Small intestine (tissue), 7 donors: ENCODE results near the gene KCTD14. TPM values are rescaled to one million over a fixed set of nuclear protein-coding genes. Genes with fewer than 3 reads are reported as not detected.
"Not testable (repeated sequence)": the region's sequence is repeated elsewhere in the genome, so short reads cannot be mapped to it uniquely, and the experiment has no call there.

Source experiments
- DNase-seq, 2 donors: peaks; one replicate each; pipeline versions ENCODE4 v3.0.0 to v3.0.0-alpha.2; 2013
- FAIRE-seq: peaks from 2 replicates; lab custom pipeline; 2012; peaks lifted over from hg19 to GRCh38; lab: Jason Lieb, UNC
- H3K27ac ChIP-seq, 3 donors: one replicate each; pipeline ENCODE4 v1.5.1; 2013; ENCODE audit warnings: low read length in 2 of 3, mild to moderate bottlenecking in 2 of 3, control low read depth in 1 of 3, inconsistent platforms in 1 of 3, low read depth in 1 of 3, moderate library complexity in 1 of 3
- H3K27me3 ChIP-seq, 3 donors: one replicate each; pipeline ENCODE4 v1.6.1; 2013; ENCODE audit warnings: low read length in 3 of 3, inconsistent platforms in 1 of 3; ENCODE audit not compliant: control insufficient read depth in 3 of 3, insufficient read depth in 3 of 3
- H3K36me3 ChIP-seq, 3 donors: one replicate each; pipeline ENCODE4 v1.6.1; 2013; ENCODE audit warnings: low read length in 3 of 3, inconsistent platforms in 1 of 3, low read depth in 1 of 3, mild to moderate bottlenecking in 1 of 3, moderate library complexity in 1 of 3; ENCODE audit not compliant: control insufficient read depth in 3 of 3, insufficient read depth in 2 of 3
- H3K4me1 ChIP-seq, 3 donors: one replicate each; pipeline ENCODE4 v1.6.1; 2013; ENCODE audit warnings: low read length in 2 of 3, inconsistent platforms in 1 of 3, low read depth in 1 of 3, mild to moderate bottlenecking in 1 of 3, moderate library complexity in 1 of 3; ENCODE audit not compliant: control insufficient read depth in 3 of 3, insufficient read depth in 2 of 3
- H3K4me3 ChIP-seq, 3 donors: one replicate each; pipeline ENCODE4 v1.5.1; 2013; ENCODE audit warnings: low read length in 3 of 3, control low read depth in 1 of 3, inconsistent platforms in 1 of 3, low read depth in 1 of 3, mild to moderate bottlenecking in 1 of 3, moderate library complexity in 1 of 3
- H3K9me3 ChIP-seq, 2 donors: one replicate each; pipeline ENCODE4 v1.6.1; 2013; ENCODE audit warnings: low read depth in 1 of 2, low read length in 1 of 2; ENCODE audit not compliant: control insufficient read depth in 2 of 2, insufficient read depth in 1 of 2
- WGBS, 3 donors: extraction: QIAGEN DNeasy Blood & Tissue Kit; methylation state at CpG; one replicate each; pipeline ENCODE4 v1.1.7; 2013; 5-methylcytosine and 5-hydroxymethylcytosine counted together
- polyA plus RNA-seq, 4 donors: library from polyadenylated mRNA; stranded (reverse) in 3 of 4; unstranded in 1 of 4; fragments of 200-250 nt in 3 of 4; fragments of 120-200 nt in 1 of 4; gene quantifications; one replicate each; pipeline versions ENCODE4 v1.2.1 to v1.2.3, GENCODE V29; 2013
- donor health status: healthy with polysubstance abuse.
- donor health status: control.
- donor health status: control.
- donor health status: Bipolar disorder and iron deficiency.
- donor health status: healthy.

The KCTD14 gene
- polyA plus RNA-seq, 4 donors, result 2.5 to 11.1 (median 5.2) TPM

DNA sequence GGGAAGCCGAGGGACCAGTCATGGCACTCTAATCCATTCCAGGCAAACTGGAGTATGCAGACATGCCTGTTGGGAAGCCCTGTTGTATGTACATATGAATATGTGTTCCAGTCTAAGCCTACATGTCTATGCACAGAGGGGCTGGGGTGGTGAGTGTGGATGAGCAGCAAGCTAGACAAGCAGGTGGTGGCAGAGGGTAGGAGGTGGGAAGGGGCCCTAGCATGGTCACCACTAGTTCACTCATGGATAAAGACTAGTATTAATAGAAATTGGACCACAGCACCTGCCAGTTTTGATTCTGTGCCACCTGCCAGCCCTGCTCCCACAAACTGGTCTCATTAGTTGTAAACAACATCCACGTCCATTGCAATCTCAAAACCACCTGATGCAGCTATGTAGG lies 42.1 kb upstream of the KCTD14 start:
- Histone ChIP-seq H3K27ac (no peak overlapping the region), H3K36me3 (peaks cover 0 to 29% (median 2%) of the 10 kb centered on the region in 3 donors), H3K4me3 (no peak overlapping the region), H3K27me3 (no peaks in the 10 kb centered on the region), H3K4me1 (no peaks in the 10 kb centered on the region), H3K9me3 (no peaks in the 10 kb centered on the region)
- DNase-seq (no peak), FAIRE-seq (no peak)
- 66 to 78% (median 77%) methylated on average over 2 of the region's 2 CpGs for WGBS, 3 donors

- Histone ChIP-seq H3K9me3 (no peaks in the 10 kb centered on the region), H3K4me3 (no peak within 1 kb of the TSS), H3K36me3 (peaks cover 0 to 22% (median 0%) of the 10 kb centered on the region in 3 donors), H3K27ac (no peak within 1 kb of the TSS), H3K27me3 (no peaks in the 10 kb centered on the region), H3K4me1 (no peaks in the 10 kb centered on the region)
- 94 to 97% (median 96%) methylated on average over 14 of the region's 14 CpGs for WGBS, 3 donors
- FAIRE-seq, result no peak
- no peak for DNase-seq
Measured at GRCh38 chr11:78063440-78064181, 40.5 kb upstream of the KCTD14 start, which contains the start of gene THRSP. TSS of gene THRSP (plus strand) at chr11:78063861. CDS start at chr11:78063882, 21 bp downstream.

GRCh38 chr11:78062671-78063070 lies 39.6 kb upstream of the KCTD14 start:
- H3K4me1 ChIP-seq, result no peaks in the 10 kb centered on the region
- FAIRE-seq, result no peak
- no peak for DNase-seq
- H3K9me3 ChIP-seq, result no peaks in the 10 kb centered on the region
- H3K27ac ChIP-seq, result no peak overlapping the region
- H3K27me3 ChIP-seq, result no peaks in the 10 kb centered on the region
- H3K36me3 ChIP-seq, result peaks cover 0 to 18% (median 0%) of the 10 kb centered on the region in 3 donors
- H3K4me3 ChIP-seq, result no peak overlapping the region
- 53 to 64% (median 60%) methylated on average over 2 of the region's 2 CpGs for WGBS, 3 donors

GRCh38 chr11:78061921-78062311 lies 38.8 kb upstream of the KCTD14 start:
- Histone ChIP-seq H3K27ac (no peak overlapping the region), H3K4me1 (no peaks in the 10 kb centered on the region), H3K27me3 (no peaks in the 10 kb centered on the region), H3K9me3 (no peaks in the 10 kb centered on the region), H3K36me3 (peaks cover 0 to 13% (median 0%) of the 10 kb centered on the region in 3 donors), H3K4me3 (no peak overlapping the region)
- DNase-seq (no peak), FAIRE-seq (no peak)
- 66 to 79% (median 70%) methylated on average over 4 of the region's 4 CpGs for WGBS, 3 donors

DNA sequence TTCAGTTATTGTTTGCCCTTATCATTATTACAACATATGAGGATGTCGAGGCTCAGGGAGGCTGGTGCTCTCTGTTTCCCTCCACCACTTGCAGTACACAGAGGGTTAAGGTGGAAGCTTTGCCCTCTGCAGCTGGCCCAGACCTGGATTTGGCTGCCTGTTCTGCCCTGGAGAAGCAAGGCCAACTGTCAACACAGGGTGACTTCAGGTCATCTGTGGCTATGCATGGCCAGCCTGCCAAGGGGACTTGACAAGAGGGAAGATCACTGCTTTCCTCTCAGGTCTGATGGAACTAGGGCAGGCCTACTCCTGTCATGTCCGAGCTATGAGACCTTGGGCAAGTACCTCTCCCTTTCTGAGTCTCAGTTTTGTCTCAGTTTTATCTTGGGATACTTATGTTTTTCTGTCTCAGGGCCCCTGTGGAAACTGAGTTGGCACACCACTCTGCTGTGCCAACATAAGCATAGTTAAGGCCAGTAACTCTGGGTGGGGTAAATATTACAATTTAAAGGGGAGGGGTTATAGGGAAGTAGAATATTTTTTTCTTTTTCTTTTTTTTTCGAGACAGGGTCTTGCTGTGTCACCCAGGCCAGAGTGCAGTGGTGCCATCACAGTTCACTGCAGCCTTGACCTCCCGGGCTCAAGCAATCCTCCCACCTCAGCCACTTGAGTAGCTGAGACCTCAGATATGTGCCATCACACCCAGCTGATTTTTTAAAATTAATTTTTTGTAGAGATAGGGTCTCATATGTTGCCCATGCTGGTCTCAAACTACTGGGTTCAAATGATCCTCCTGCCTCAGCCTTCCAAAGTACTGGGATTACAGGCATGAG lies 38.2 kb upstream of the KCTD14 start:
- Histone ChIP-seq H3K36me3 (peaks cover 0 to 13% (median 0%) of the 10 kb centered on the region in 3 donors), H3K27me3 (no peaks in the 10 kb centered on the region), H3K4me1 (no peaks in the 10 kb centered on the region), H3K9me3 (no peaks in the 10 kb centered on the region), H3K27ac (no peak overlapping the region), H3K4me3 (no peak overlapping the region)
- no peak for FAIRE-seq
- DNase-seq, result no peak
- WGBS, 3 donors, result 67 to 75% (median 74%) methylated on average over 4 of the region's 4 CpGs

- no peaks in the 10 kb centered on the region for H3K4me1 ChIP-seq
- 95 to 97% (median 97%) methylated on average over 8 of the region's 8 CpGs for WGBS, 3 donors
- H3K36me3 ChIP-seq, result peaks cover 0 to 13% (median 0%) of the 10 kb centered on the region in 3 donors
- DNase-seq, result no peak
- no peak overlapping the region for H3K4me3 ChIP-seq
- no peaks in the 10 kb centered on the region for H3K27me3 ChIP-seq
- no peaks in the 10 kb centered on the region for H3K9me3 ChIP-seq
- FAIRE-seq, result no peak
- no peak overlapping the region for H3K27ac ChIP-seq
Measured at GRCh38 chr11:78060533-78060932, 37.5 kb upstream of the KCTD14 start.

DNA sequence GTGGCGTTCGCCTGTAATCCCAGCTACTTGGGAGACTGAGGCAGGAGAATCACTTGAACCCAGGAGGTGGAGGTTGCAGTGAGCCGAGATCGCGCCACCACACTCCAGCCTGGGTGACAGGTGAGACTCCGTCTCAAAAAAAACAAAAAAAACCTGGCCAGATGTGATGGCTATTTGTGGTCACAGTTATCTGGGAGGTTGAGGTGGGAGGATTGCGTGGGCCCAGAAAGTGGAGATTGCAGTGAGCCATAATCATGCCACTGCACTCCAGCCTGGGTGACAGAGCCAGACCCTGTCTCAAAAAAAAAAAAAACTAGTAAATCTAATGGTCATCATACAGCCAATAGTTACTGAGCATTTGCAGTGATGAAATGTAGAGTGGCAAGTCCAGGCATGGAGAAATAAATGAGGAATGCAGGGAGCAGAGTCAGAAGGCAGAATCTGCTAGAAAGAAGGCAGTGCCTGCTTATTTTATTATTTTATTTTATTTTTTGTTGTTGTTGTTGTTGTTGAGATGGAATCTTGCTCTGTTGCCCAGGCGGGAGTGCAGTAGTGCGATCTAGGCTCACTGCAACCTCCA lies 36.8 kb upstream of the KCTD14 start:
- 96 to 97% (median 96%) methylated on average over 9 of the region's 9 CpGs for WGBS, 3 donors
- peaks cover 0 to 10% (median 0%) of the 10 kb centered on the region in 3 donors for H3K36me3 ChIP-seq
- not testable (repeated sequence) for H3K27me3 ChIP-seq, H3K4me1 ChIP-seq, DNase-seq, H3K27ac ChIP-seq, FAIRE-seq, H3K9me3 ChIP-seq, H3K4me3 ChIP-seq

GRCh38 chr11:78057462-78058055 lies 34.5 kb upstream of the KCTD14 start:
- H3K9me3 ChIP-seq, result no peaks in the 10 kb centered on the region
- DNase-seq (no peak), FAIRE-seq (no peak)
- H3K36me3 ChIP-seq, result no peaks in the 10 kb centered on the region
- H3K27ac ChIP-seq, result no peak overlapping the region
- no peaks in the 10 kb centered on the region for H3K27me3 ChIP-seq
- WGBS, 3 donors, result 82 to 85% (median 84%) methylated on average over 10 of the region's 10 CpGs
- no peaks in the 10 kb centered on the region for H3K4me1 ChIP-seq
- H3K4me3 ChIP-seq, result no peak overlapping the region
